Aorta (tissue), 5 donors: Measurements from ENCODE around the gene WNT7A. TPM values are rescaled to one million over a fixed set of nuclear protein-coding genes. Genes with fewer than 3 reads are reported as not detected.

Experiments used
- ATAC-seq: fragments of 200-7000 bp; cut with Tn5 transposase; one replicate; pipeline ENCODE4 v1.9.1; 2022; ENCODE audit warnings: moderate library complexity; ENCODE audit not compliant: low FRiP score
- DNase-seq, 2 donors: peaks; one replicate each; pipeline ENCODE4 v3.0.0-alpha.2; 2020
- H3K27ac ChIP-seq, 2 donors: one replicate each; pipeline ENCODE4 v1.5.1; 2013; ENCODE audit warnings: low read length in 2 of 2, mild to moderate bottlenecking in 2 of 2, moderate library complexity in 2 of 2, control low read depth in 1 of 2, inconsistent platforms in 1 of 2, low read depth in 1 of 2
- H3K27me3 ChIP-seq, 2 donors: one replicate each; pipeline ENCODE4 v1.6.1; 2013; ENCODE audit warnings: control low read depth in 1 of 2, low read length in 1 of 2, mild to moderate bottlenecking in 1 of 2, moderate library complexity in 1 of 2; ENCODE audit not compliant: insufficient read depth in 2 of 2, control insufficient read depth in 1 of 2
- H3K36me3 ChIP-seq, 2 donors: one replicate each; pipeline ENCODE4 v1.6.1; 2013; ENCODE audit warnings: control low read depth in 1 of 2, low read length in 1 of 2, mild to moderate bottlenecking in 1 of 2; ENCODE audit not compliant: insufficient read depth in 2 of 2, control insufficient read depth in 1 of 2
- H3K4me1 ChIP-seq, 2 donors: one replicate each; pipeline ENCODE4 v1.6.1; 2013; ENCODE audit warnings: low read length in 2 of 2, control low read depth in 1 of 2, mild to moderate bottlenecking in 1 of 2, moderate library complexity in 1 of 2; ENCODE audit not compliant: insufficient read depth in 2 of 2, control insufficient read depth in 1 of 2
- H3K4me3 ChIP-seq, 2 donors: one replicate each; pipeline ENCODE4 v1.5.1; 2013; ENCODE audit warnings: low read length in 2 of 2, control low read depth in 1 of 2, mild to moderate bottlenecking in 1 of 2
- H3K9me3 ChIP-seq: one replicate; pipeline ENCODE4 v1.6.1; 2013; ENCODE audit warnings: mild to moderate bottlenecking, low read length; ENCODE audit not compliant: control insufficient read depth
- WGBS, 2 donors: extraction: QIAGEN DNeasy Blood & Tissue Kit; methylation state at CpG; one replicate each; pipeline ENCODE4 v1.1.7; 2013; 5-methylcytosine and 5-hydroxymethylcytosine counted together
- intact Hi-C, 2 donors: fragments of 100-400 bp; cut with DNase I; formaldehyde crosslinking; loops; one replicate each; pipeline versions ENCODE4 v1.14.2 to v1.15.0; 2022
- polyA plus RNA-seq, 2 donors: library from polyadenylated mRNA; stranded (reverse); fragments of 200-250 nt; gene quantifications; one replicate each; pipeline ENCODE4 v1.2.3, GENCODE V29; 2013
- total RNA-seq, 2 donors: library from RNA; stranded (reverse); fragmentation: NEBNext Ultra II Directional; extraction: Animal tissue kit (Norgen Biotek cat#: 25700); gene quantifications; one replicate each; pipeline ENCODE4 v1.2.1, GENCODE V29; 2021
- donor health status: healthy with polysubstance abuse.
- donor health status: Bipolar disorder and iron deficiency.
- donor health status: DM: no; HTN: no; CAD: no.
- donor health status: DM: no; HTN: no; CAD: no.
- donor health status: DM: yes; HTN: yes; CAD: no.

Gene WNT7A
- total and polyA plus RNA-seq, 4 donors = not detected

DNA sequence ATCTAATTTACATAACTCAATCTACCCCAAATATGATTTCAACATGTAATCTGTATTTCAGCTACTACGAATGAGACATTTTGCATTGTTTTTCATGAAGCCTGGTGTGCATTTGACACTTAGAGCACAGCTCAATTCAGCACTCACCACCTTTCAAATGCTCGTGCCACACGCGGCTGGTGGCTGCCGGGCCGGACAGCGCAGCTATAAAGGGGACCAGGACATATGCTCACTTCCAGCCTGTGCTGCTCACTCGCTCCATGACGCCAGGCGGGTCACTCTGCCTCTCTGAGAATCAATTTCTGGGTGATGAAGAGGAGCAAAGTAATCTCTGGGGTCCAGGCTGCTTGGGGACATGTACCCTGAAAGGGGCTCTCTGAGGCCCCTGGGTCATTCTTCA is 93.1 kb downstream of the WNT7A start:
- H3K36me3 ChIP-seq = no peaks in the 10 kb centered on the region
- no peaks in the 10 kb centered on the region for H3K4me1 ChIP-seq
- no peaks in the 10 kb centered on the region for H3K9me3 ChIP-seq
- no peak overlapping the region for H3K4me3 ChIP-seq
- no peaks in the 10 kb centered on the region for H3K27me3 ChIP-seq
- H3K27ac ChIP-seq = no peak overlapping the region
- no peak for ATAC-seq
- intact Hi-C loops = no loop called here
- 76 to 78% methylated on average over 10 of the region's 10 CpGs for WGBS, 2 donors
- peak; percentile 17 to 45 for DNase-seq

DNA sequence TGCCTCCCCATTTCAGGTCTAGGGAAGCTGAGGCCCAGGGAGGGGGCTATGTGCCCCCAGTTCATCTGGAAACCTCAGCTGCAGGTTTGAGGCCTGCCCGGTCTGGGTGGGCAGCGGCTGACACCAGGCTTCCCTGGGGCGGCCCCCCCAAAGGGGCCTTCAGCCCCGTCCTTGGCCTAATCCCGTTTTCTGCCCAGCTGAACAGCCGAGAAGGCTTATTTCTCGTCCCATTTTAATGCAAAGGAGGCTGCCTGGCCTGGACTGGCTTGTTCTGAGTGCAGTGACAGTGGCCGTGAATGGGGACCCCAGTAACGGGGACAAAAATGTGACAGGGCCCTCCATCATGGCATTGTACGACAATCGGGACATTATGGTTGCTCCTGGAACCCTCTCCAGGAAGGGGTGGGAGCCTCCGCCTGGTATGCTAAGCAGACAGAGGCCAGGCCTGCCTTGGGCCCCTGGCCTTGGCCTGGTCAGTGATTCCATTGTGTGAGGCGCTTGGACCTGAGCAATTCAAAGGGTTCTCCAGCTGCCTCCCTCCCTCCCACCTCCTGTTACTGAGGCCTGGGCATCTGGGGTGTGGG is 93.9 kb downstream of the WNT7A start:
- 88 to 90% methylated on average over 13 of the region's 13 CpGs for WGBS, 2 donors

DNA sequence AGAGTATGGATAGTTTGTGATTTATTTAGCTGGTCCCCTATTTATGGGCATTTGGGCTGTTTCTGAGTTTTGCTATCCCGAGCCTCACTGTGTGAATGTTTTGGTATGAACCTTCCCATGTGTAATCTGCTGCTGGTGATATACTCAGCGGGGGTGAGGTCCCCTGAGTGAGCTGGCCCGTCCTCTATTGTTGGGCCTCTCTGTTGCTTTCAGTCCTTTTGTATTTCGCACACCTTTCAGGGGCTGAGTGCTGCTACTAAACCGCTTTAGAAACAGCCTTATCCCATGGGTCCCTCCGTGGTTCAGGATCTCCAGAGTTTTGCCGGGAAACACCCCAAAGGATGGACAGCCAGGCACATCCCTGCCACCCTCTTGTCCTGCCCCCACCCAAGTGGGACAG is 94.5 kb downstream of the WNT7A start:
- H3K27me3 ChIP-seq = no peaks in the 10 kb centered on the region

More for the DNA sequence above, 93.9 kb downstream of the WNT7A start:
- no peak overlapping the region for H3K27ac ChIP-seq
- DNase-seq (peak; percentile 24 to 38), ATAC-seq (no peak)
- H3K4me3 ChIP-seq = no peak overlapping the region
- intact Hi-C loops = no loop called here
- H3K27me3 ChIP-seq = no peaks in the 10 kb centered on the region
- no peaks in the 10 kb centered on the region for H3K36me3 ChIP-seq
- no peaks in the 10 kb centered on the region for H3K9me3 ChIP-seq
- H3K4me1 ChIP-seq = no peaks in the 10 kb centered on the region

DNA sequence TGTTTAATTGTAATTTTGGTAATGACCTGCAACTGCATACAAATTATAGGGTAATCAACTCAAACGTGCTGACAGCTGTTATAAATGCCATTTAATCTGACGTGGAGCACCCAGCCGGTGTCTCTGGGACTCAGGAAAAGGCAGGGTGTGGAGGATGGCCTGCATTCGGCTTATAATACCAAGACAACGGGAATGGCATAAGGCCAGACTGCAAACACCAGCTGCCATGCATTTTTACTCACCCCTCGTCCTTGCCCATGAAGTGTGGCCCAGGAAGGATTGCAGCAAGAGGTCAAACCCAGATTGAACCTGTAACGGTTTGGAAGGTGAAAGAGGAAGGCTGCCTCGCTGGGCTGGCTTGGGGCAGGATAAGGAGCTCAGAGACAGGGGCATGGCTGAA is 96.4 kb downstream of the WNT7A start:
- DNase-seq = peak; percentile 6 to 51
- Histone ChIP-seq H3K9me3 (no peaks in the 10 kb centered on the region), H3K27ac (no peak overlapping the region), H3K4me1 (no peaks in the 10 kb centered on the region), H3K36me3 (no peaks in the 10 kb centered on the region), H3K27me3 (no peaks in the 10 kb centered on the region), H3K4me3 (no peak overlapping the region)
- intact Hi-C loops = no loop called here
- 66 to 70% methylated on average over 8 of the region's 8 CpGs for WGBS, 2 donors
- no peak for ATAC-seq

More for the DNA sequence above, 94.5 kb downstream of the WNT7A start:
- ATAC-seq (no peak), DNase-seq (peak in 1 of 2 donors; percentile 31)
- intact Hi-C loops = no loop called here
- Histone ChIP-seq H3K4me1 (no peaks in the 10 kb centered on the region), H3K27ac (no peak overlapping the region), H3K9me3 (no peaks in the 10 kb centered on the region), H3K4me3 (no peak overlapping the region), H3K36me3 (no peaks in the 10 kb centered on the region)
- 64% methylated on average over 7 of the region's 7 CpGs for WGBS, 2 donors

DNA sequence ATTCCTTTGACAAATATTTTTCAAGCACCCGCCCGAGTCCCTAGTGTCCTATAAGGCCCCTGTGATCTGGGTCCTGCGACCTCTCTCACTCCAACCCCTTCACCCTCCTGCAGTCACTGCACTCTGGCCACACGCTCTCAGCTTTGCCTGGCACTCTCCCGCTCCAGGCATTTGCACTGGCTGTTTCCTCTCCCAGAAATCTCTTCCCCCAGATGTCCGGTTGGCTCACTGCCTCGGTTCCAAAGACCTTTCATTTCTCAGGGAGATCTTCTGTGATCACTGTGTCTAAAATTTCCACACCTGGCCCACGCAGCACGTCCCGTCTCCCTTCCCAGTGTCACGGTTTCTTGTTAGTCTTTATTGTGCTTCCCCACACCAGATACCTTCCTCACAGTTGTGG is 97.4 kb downstream of the WNT7A start:
- WGBS, 2 donors = 18 to 19% methylated on average over 11 of the region's 11 CpGs
- H3K4me1 ChIP-seq = no peaks in the 10 kb centered on the region
- no peaks in the 10 kb centered on the region for H3K9me3 ChIP-seq
- H3K4me3 ChIP-seq = no peak overlapping the region
- H3K27me3 ChIP-seq = no peaks in the 10 kb centered on the region
- no peaks in the 10 kb centered on the region for H3K36me3 ChIP-seq
- no peak overlapping the region for H3K27ac ChIP-seq
- intact Hi-C loops = no loop called here
- DNase-seq = peak; percentile 36 to 62
- ATAC-seq = no peak

DNA sequence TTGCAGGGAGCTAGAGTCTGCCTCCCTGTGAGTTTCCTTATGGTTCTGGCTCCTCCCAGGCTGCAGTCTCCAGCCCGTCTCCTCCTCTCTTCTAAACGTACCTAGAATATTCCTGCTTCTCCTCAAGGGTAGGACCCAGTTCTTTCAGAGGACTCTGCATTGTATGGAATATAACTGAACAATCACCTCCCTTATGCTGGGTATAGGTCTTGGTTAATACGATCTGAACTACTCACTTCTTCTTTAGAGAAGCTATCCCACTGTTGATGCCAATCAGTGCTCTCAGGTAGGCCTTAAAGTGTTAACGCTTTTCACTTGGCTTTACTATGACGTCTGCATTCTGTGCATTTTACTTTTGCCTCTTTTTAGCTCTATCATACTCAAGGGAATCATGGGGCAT is 98.5 kb downstream of the WNT7A start:
- intact Hi-C loops = no loop called here
- ATAC-seq (no peak), DNase-seq (peak in 1 of 2 donors; percentile 2)
- Histone ChIP-seq H3K27ac (no peak overlapping the region), H3K4me3 (no peak overlapping the region), H3K36me3 (no peaks in the 10 kb centered on the region), H3K27me3 (no peaks in the 10 kb centered on the region), H3K9me3 (no peaks in the 10 kb centered on the region), H3K4me1 (no peaks in the 10 kb centered on the region)
- WGBS, 2 donors = 68 to 70% methylated on average over 5 of the region's 5 CpGs

DNA sequence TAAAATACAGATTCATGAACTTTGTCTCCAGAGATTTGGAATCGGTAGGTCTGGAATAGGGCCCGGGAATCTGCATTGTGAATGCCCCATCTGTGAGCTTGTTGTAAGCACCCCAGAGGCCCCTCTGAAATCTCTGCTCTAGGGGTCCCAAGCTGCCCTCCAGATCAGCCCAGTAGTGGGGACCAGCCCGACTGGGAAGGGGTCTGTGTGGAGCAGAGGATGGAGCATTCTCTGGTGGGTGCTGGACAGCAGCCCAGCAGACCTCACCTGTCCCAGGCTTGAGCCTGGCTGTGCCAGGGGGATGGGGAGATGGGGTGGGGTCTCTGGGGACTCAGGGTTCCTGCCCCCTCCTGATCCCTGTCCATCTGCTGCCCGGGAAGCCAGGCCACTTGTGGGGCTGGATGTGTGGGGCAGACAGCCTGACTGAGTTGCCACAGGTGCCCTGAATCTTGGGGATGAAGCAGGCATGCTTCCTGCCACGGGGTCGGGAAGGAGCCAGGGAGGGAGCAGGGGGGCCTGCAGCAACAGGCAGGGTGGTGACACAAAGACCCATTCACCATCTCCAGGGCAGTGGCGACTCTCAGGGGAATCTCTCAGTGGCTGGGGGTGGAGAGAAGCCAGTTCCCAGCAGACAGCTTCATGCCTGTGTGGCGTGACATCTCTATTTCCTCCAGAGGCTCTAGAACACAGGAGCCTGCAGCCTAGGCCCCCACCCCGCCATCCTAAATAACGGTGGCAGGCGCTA is 99.3 kb downstream of the WNT7A start:
- Histone ChIP-seq H3K4me1 (no peaks in the 10 kb centered on the region), H3K36me3 (no peaks in the 10 kb centered on the region), H3K27me3 (no peaks in the 10 kb centered on the region), H3K4me3 (no peak overlapping the region), H3K9me3 (no peaks in the 10 kb centered on the region), H3K27ac (no peak overlapping the region)
- DNase-seq (peak; percentile 30 to 58), ATAC-seq (no peak)
- intact Hi-C loops = no loop called here
- WGBS, 2 donors = 46 to 47% methylated on average over 10 to 11 of the region's 11 CpGs

DNA sequence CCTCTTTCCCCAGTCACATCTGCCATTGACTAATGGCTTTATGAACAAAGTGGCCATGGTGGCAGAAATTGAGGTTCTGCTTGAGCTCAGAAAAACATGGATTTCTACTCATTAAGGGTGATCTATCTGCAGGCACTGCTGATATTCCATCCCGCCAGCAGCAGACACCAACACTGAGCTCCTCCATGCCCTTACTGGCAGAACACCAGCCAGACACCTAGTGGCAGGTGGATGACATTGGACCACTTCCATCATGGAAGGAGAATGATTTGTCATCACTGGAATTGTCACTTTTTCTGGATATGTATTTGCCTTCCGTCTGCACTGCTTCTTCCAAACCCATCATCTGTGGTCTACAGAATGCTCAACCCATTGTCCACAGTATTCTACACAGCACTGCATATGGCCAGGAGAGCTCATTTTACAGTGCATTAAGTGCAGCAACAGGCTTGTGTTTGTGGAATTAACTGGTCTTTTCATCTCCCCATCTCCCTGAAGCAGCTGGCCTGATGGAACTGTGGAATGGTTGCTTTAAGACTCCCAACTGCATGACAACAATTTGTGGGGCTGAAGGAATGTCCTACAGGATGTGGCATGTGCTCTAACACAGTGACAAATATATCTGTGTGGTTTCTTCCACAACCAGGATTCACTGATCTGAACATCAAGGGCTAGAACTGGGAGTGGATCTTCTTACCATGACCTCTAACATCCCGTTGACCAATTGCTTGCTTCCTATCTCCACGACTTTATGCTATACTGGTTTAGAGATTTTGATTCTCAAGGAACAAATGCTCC is 103.4 kb downstream of the WNT7A start:
- 78 to 81% methylated on average over 4 of the region's 4 CpGs for WGBS, 2 donors
- ATAC-seq (no peak), DNase-seq (peak in 1 of 2 donors; percentile 1)
- H3K36me3 ChIP-seq = no peaks in the 10 kb centered on the region
- H3K4me3 ChIP-seq = no peak overlapping the region
- intact Hi-C loops = no loop called here
- H3K4me1 ChIP-seq = no peaks in the 10 kb centered on the region
- H3K9me3 ChIP-seq = no peaks in the 10 kb centered on the region
- H3K27me3 ChIP-seq = no peaks in the 10 kb centered on the region
- no peak overlapping the region for H3K27ac ChIP-seq
